ENCODE measurements around the gene ACTN1.

ACTN1 gene

DNA sequence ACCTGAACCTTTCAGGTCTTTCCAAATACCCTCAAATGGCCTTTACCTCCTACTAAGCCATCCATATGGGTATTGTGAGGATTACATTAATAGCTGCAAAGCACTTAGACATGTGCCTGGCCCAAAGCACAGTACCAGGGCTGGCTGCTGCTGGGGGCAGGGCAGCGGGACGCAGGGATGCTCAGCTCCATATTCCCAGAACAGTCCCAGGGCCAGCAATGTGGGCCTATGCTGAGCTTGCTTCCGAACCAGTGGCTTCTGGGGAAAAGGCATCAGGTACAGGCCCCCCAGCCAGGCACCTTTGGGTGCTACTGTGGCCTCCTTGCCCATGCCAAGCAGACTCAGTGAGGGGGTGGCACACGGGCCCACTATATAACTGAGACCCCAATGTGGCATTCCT lies 10.4 kb downstream of the ACTN1 start:
- FAIRE-seq = no peak

DNA sequence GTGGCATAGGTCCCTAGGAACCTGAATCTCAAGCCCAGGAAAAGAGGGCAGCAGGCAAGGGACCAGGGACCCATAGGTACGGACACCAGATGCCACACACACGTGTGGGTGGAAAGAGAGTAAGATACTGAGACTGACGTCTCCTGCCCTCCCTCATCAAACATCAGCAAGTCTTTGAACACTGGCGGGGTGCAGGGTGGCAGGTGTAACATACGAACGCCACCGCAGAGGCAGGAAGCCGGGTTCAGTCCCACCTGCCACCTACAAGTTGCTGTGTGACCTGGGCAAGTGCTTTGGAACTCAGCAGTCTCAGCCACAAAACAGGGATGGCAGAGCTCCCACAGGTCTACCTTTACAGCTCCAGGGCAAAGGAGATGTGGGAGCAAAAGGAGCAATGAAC lies 11.1 kb downstream of the ACTN1 start:
- FAIRE-seq = no peak

DNA sequence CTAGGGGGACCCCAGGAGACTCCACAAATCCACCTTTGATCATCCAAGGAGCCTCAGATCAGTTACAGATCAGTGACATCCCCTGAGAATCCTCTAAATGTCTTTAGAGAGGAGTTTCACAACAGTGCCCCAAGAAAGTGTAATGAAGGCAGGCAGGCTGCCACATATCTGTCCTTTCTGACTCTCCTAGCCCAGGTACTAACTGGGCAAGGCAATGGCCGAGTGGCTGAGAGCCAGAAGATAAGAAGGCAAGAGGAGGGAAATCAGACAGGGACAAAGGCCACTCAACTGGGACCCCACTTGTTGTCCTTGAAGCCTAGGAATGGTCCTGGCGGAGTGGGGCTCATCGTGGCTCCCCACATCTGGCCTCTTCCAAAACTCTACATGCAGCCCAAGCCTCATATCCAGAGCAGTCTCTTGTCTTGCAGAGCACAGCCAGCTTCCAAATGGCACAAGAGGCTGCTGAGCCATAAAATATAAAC lies 11.6 kb downstream of the ACTN1 start:
- FAIRE-seq = no peak

- no peak for FAIRE-seq
Measured at GRCh38 chr14:68966872-68967301, 12.2 kb downstream of the ACTN1 start.

- no peak for FAIRE-seq
Measured at GRCh38 chr14:68965261-68965761, 13.8 kb downstream of the ACTN1 start.

DNA sequence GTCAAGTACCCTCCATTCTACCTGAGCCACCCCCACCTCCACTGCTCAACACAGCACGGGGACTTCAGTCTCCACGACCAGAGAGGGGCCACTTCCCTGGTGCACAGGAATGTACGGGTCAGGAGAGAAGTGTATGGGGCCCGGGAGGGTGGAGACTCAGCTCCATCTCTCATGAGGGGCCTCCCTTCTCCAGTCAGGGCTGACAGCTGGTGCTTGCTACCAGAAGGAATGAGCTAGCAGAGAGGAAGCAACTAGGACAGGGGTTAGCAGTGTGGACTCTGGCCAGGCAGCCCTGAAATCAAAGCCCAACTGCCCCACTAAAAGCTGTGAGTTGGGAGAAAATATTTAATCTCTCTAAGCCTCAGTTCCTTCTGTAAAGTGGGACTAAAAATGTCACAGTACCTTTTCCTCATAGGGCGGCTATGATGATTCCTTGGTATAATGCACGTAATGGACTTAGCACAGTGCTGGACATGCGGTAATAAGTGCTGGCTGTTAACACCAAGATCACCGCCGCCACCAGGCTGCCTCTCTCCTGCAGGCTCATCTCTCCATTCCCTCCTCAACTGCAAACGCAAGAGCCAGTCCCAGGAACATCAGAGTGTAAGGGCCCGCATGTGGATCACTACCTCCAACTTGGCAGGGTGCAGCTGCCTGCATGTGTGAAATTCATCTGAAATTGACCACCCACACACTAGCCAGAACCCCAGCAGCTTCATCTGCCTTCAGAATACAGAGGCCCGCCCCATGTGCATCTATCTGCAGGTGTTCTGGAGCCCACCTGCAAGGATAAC lies 14.6 kb downstream of the ACTN1 start:
- FAIRE-seq = no peak

DNA sequence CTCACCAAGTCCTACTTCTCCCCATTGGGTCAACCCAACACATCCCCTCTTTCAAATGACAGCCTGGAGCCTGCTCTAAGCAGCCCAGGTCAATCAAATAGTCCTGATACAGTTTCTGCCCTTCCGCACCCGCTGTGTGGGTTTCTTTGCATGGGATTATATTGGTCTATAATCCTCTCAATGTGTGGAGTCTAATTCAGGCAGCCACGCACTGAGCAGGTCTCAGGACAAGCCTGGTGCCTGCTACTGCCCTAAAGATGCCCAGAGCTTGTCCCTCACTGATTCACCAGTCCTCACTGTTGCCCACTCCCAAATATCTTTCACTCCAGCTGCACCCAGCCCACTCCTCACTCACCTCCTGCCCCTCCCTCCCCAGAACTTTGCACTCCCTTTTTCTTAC lies 16.4 kb downstream of the ACTN1 start:
- FAIRE-seq = no peak

DNA sequence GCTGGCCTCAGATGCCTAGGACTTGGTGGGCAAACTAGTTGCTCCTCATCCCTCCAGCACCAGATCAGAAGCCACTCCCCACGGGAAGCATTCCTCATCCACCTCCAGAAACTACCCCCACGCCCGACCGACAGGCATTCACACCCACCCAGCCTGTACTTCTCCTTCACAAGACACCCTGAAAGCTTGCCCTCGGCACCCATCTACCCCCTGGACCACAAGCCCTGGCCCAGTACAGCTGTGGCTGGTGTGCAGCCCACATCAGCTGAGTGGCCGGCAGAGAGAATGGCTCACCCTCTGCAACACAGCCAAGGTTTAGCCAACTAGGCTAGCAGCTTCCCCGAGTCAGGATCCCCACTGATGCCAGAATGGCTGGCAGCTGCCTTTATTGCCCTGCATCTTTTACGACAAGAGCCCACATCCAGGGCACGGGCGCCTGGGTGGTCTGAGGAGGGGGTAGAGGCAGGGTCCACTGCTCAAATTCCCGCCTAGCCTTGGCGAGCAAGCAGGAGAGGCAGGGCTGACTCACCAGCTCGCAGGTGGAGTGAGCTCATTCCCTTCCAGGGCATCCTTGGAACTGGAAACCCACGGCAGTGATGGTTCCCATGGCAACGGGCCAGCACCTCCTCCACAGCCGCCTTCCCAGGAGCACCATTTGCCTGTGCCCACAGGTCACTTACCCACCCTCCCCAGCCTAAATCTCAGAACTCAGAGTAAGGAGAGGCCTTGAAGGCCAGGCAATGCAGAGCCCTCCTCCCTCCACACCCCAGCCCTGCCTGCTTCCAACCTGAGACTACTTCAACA lies 17.1 kb downstream of the ACTN1 start:
- FAIRE-seq = no peak

- FAIRE-seq = no peak
Measured at GRCh38 chr14:68961361-68961760, 17.7 kb downstream of the ACTN1 start.

DNA sequence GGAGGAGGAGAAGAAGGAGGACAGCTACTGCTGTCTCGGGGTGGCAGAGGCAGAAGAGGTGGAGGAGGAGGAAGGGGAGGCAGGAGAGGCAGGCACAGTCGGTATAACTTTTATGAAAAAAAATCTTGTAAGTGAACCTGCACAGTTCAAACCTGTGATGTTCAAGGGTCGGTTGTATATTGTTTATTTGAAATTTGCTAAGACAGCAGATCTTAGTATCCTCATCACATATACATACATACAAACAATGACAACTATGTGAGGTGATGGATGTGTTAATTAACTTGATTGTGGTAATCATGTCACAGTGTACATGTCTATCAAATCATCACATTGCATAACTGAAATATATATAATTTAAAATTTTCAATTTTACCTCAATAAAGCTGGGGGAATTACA lies 19.0 kb downstream of the ACTN1 start:
- no peak for FAIRE-seq

DNA sequence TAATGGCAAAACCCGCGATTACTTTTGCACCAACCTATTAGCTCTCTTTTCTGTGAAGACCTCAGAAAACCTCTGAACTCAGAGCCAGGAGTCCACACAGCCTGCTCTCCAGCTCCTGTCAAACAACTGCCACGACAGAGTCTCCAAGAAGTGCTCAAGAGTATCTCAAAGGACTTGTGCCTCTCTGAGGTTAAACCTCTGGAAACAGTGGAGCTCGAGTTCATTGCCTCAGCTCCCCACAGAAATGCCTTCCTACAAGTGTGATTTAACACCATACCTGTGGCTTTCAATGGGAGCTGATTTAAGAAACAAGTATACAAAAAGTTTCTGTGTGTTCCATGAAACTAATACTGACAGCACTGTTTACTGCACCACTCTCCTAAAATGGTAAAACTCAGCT lies 20.1 kb downstream of the ACTN1 start:
- no peak for FAIRE-seq

DNA sequence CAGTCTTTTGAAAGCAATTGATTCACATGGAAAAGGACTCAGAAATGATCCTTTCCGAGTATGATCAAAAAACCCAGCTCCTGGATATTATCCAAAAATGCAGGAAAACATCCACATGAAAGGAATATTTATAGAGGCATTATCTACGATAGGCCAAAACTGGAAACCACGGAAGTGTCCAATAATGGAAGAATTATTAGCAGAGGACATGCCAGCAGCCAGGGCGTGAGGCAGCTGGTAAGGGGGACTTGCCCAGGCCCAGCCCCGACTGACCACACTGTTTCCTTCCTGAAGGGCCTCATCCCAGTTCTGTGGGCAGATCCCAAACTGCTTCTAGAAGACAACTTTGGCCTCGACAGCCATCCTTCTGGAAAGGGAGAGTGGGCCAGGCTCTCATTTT lies 20.5 kb downstream of the ACTN1 start:
- no peak for FAIRE-seq

- FAIRE-seq = no peak
Measured at GRCh38 chr14:68957775-68958174, 21.3 kb downstream of the ACTN1 start.

DNA sequence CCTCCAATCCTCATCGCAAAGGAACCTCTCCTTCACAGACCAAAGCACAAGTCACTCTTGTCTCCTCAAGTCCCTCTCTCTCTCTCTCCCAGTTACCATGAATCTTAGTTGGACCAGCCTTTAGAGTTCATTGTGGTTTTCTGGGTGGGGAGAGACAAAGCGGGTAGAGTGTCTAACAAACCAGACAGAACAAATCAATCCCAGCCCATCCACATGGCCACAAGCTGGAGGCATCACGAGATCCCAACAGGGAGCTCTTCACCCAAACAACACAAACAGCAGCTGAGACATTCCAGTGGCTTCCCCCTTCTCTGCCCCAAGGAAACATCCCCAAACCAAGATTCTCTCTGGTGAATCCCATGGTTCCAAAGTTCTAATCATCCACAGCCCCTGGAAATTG lies 22.4 kb downstream of the ACTN1 start:
- FAIRE-seq = no peak

DNA sequence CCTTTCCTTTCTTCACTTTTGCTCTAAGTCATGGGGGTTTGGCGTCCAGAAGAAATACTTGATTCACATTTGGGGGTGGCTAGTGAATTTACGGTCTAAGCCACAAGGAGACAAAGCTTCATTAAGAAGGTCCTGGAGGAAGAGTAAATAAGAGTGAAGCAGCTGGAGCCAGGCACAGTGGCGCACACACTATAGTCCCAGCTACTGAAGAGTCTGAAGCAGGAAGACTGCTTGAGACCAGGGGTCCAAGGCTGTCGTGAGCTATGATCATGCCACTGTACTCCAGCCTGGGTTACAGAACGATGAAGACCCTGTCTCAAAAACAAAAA lies 23.3 kb downstream of the ACTN1 start:
- no peak for FAIRE-seq

DNA sequence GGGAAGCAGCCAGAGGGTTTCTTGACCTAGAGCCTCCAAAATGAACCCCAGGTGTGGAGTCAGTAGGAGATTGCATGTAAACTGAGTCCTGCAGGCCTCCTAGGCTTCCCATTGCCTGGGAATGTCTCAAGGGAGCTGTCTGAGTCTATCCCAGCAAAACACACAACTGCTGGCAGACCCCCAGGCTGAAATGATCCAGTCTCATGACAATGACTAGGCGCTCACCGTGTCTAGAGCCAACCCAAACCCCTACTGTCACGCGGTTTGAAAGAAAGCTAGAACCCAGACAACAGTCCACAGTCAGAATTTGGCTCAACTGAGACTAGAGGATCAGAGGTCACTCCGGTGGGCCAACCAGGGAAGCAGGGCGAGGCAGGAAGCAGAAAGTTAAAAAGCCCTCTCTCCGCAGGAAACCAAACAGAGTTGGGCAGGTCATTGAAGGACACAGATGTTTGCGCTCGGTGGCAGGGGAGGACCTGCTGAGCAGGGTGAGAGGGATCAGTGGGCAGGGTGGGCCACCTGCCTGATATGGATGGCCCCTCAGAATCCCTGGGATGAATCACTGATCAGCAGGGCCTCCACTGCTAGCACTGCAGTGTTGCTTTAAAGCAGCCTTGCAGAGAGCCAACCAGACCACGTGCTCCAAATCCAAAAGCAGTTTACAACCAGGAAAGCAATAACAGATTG lies 23.8 kb downstream of the ACTN1 start:
- no peak for FAIRE-seq

DNA sequence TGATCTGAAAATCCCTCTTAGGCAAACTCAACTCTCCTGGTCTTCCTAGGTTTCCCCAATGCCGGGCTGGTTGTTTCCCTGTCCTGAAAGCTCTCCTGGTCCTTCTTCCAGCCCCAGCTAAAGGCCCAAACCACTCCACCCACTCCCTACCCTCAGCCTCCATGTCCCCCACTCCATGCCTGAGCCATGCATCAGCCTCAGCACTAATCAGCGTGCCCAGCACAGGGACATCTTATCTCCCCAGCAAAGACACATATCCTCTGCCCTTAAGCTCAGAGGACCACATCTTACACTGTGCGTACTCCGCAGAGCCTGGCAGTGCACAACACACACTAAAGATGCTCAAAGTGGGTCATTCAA lies 25.9 kb downstream of the ACTN1 start:
- no peak for FAIRE-seq

DNA sequence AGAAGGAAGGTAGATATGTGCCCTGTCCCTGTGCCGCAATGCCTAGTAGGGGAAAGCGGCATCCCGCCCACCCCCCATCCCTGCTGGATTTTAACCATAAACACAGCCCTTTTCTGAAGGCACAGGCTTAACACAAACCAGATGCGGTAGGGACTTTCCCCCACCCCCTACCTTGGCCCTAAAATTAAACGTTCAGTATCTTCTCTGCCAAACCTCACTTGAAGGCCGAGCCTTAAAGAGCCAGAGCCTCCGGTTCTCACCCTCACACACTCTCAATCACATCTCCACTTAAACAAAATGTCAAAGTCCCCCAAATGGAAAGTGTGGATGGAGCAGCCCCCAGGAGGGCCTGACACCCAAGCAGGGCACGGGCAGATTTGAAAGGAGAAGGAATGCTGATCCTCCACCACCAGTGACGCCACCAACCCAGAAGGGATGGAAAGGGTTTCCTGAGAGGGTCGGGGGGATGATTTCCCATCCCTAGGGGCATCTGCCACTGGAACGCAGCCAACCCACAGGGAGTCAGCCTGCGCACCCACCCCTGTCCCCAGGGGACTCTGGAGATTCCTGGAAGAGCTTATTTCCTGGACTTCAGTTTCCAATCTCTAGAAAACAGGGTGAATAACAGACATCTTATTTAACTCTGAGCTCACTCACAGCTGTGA lies 26.4 kb downstream of the ACTN1 start:
- no peak for FAIRE-seq

GRCh38 chr14:68951800-68952530 lies 27.1 kb downstream of the ACTN1 start:
- no peak for FAIRE-seq

DNA sequence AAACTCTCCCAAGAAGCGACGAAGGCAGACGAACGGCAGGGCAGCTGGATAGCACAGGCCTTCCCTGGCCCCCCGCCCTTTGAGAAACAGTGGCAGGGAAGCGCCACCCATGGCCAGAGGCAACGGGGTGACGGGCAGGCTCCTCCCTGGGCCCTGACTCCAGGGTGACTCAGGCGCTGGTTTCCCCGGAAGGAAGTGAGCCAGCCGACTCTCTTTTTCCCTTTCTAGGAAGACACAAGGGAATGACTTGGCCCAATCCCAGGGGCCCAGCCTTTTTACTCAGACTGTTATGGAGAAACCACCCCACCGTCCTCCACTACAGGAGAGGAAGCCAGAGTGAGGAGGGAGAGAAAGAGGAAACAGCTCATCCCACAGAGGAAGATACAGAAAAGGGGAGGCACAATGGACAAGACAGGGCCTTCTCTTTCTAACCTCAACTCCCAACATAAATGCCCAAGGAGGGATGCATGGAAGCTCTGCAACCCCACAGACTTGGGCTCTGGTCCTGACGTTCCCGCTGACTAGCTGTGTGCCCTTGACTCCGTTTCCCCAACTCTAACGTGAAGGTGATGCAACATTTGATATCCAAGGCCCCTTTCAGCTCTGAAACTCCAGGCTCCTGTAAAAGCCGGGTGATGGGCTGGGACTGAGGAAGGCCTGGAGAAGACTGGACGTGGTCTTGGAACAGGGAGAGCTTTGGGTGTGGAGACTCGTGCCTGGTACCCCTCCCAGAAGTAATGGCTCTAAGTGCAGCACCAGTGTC lies 27.9 kb downstream of the ACTN1 start:
- FAIRE-seq = no peak

DNA sequence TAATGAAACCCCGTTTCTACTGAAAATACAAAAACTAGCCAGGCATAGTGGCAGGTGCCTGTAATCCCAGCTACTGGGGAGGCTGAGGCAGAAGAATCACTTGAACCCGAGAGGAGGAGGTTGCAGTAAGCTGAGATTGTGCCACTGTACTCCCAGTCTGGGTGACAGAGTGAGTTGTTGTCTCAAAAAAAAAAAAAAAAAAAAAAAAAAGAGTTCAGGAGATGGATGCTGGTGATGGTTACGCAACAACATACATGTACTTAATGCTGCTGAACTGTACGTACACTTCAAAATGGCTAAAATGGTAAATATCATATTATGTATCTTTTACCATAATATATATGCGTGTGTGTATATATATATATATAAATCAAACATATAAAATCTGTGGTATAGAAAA lies 29.0 kb downstream of the ACTN1 start:
- FAIRE-seq = no peak

GRCh38 chr14:68949601-68949965 lies 29.5 kb downstream of the ACTN1 start:
- no peak for FAIRE-seq

Measured in endometrium (tissue), 2 donors.